Mesenchymal stem cell (in vitro differentiated cells and primary cell): ENCODE results near the gene CDH2.

Experiments used
- DNase-seq: peaks from one replicate; pipeline ENCODE4 v3.0.0-alpha.2; 2013
- H2AFZ ChIP-seq: one replicate; pipeline ENCODE4 v1.6.1; 2013; ENCODE audit warnings: low read depth, mild to moderate bottlenecking, control low read depth, inconsistent platforms, low read length, moderate library complexity
- H2AK5ac ChIP-seq: 2 replicates; pipeline ENCODE4 v1.6.1; 2013; ENCODE audit warnings: low read length, moderate library complexity, mild to moderate bottlenecking, inconsistent platforms; ENCODE audit not compliant: severe bottlenecking
- H2BK120ac ChIP-seq: one replicate; pipeline ENCODE4 v1.6.1; 2013; ENCODE audit warnings: low read depth, mild to moderate bottlenecking, inconsistent platforms, low read length, moderate library complexity
- H2BK12ac ChIP-seq, 2 experiments: one replicate each; pipeline ENCODE4 v1.6.1; 2013; ENCODE audit warnings: inconsistent platforms in 2 of 2, low read length in 2 of 2, mild to moderate bottlenecking in 2 of 2, moderate library complexity in 2 of 2, control low read depth in 1 of 2
- H2BK15ac ChIP-seq: one replicate; pipeline ENCODE4 v1.6.1; 2013; ENCODE audit warnings: mild to moderate bottlenecking, low read depth, inconsistent platforms; ENCODE audit not compliant: poor library complexity, severe bottlenecking
- H2BK5ac ChIP-seq: 2 replicates; pipeline ENCODE4 v1.6.1; 2013; ENCODE audit warnings: low read depth, mild to moderate bottlenecking, low read length, control low read depth, inconsistent platforms; ENCODE audit not compliant: poor library complexity, severe bottlenecking
- H3K14ac ChIP-seq, 2 experiments: one replicate each; pipeline ENCODE4 v1.6.1; 2013; ENCODE audit warnings: inconsistent platforms in 2 of 2, low read length in 2 of 2, control low read depth in 1 of 2, mild to moderate bottlenecking in 1 of 2, moderate library complexity in 1 of 2
- H3K18ac ChIP-seq, 2 experiments: one replicate each; pipeline ENCODE4 v1.6.1; 2013; ENCODE audit warnings: inconsistent platforms in 2 of 2, low read length in 2 of 2, control low read depth in 1 of 2, low read depth in 1 of 2, mild to moderate bottlenecking in 1 of 2
- H3K23ac ChIP-seq, 2 experiments: one replicate each; pipeline ENCODE4 v1.6.1; 2013; ENCODE audit warnings: inconsistent platforms in 2 of 2, low read length in 2 of 2, mild to moderate bottlenecking in 2 of 2, moderate library complexity in 2 of 2, control low read depth in 1 of 2
- H3K27ac ChIP-seq: 2 replicates; pipeline ENCODE4 v1.5.1; 2013; ENCODE audit warnings: mild to moderate bottlenecking, moderate library complexity, low read length, control low read depth, inconsistent platforms; ENCODE audit not compliant: poor library complexity, severe bottlenecking
- H3K27me3 ChIP-seq, 2 experiments: 2 replicates each; pipeline versions ENCODE4 v1.6.1 to v1.7.0; 2013; ENCODE audit warnings: low read length in 2 of 2, mild to moderate bottlenecking in 2 of 2, moderate library complexity in 2 of 2, control low read depth in 1 of 2, inconsistent platforms in 1 of 2; ENCODE audit not compliant: control insufficient read depth in 1 of 2, insufficient read depth in 1 of 2
- H3K36me3 ChIP-seq, 2 experiments: 2 replicates each; pipeline versions ENCODE4 v1.6.1 to v1.7.0; 2013; ENCODE audit warnings: low read length in 2 of 2, control low read depth in 1 of 2, inconsistent platforms in 1 of 2, low read depth in 1 of 2, mild to moderate bottlenecking in 1 of 2; ENCODE audit not compliant: insufficient read depth in 2 of 2, control insufficient read depth in 1 of 2
- H3K4ac ChIP-seq, 2 experiments: one replicate each; pipeline ENCODE4 v1.6.1; 2013; ENCODE audit warnings: inconsistent platforms in 2 of 2, low read length in 2 of 2, mild to moderate bottlenecking in 2 of 2, moderate library complexity in 2 of 2, control low read depth in 1 of 2, low read depth in 1 of 2
- H3K4me1 ChIP-seq: 2 replicates; pipeline ENCODE4 v1.6.1; 2013; ENCODE audit warnings: low read depth, low read length, control low read depth; ENCODE audit not compliant: control insufficient read depth, insufficient read depth
- H3K4me2 ChIP-seq: 2 replicates; pipeline ENCODE4 v1.6.1; 2013; ENCODE audit warnings: low read length, mild to moderate bottlenecking, inconsistent platforms; ENCODE audit not compliant: poor library complexity, severe bottlenecking
- H3K4me3 ChIP-seq, 2 experiments: 2 replicates each; pipeline versions ENCODE4 v1.5.1 to v1.7.0; 2013; ENCODE audit warnings: low read length in 2 of 2, mild to moderate bottlenecking in 2 of 2, control low read depth in 1 of 2, low read depth in 1 of 2; ENCODE audit not compliant: insufficient read depth in 1 of 2
- H3K79me1 ChIP-seq: replicated peaks from 2 replicates; pipeline ENCODE4 v1.6.1; 2013; ENCODE audit warnings: mild to moderate bottlenecking, control low read depth, low read length, inconsistent platforms; ENCODE audit not compliant: poor library complexity, severe bottlenecking
- H3K9ac ChIP-seq: 2 replicates; pipeline ENCODE4 v1.7.0; 2013; ENCODE audit warnings: mild to moderate bottlenecking, low read length, moderate library complexity
- H3K9me3 ChIP-seq: 2 replicates; pipeline ENCODE4 v1.7.0; 2013; ENCODE audit warnings: mild to moderate bottlenecking, low read length; ENCODE audit not compliant: control insufficient read depth
- H4K8ac ChIP-seq: one replicate; pipeline ENCODE4 v1.6.1; 2013; ENCODE audit warnings: inconsistent platforms, mild to moderate bottlenecking, low read length, moderate library complexity
- H4K91ac ChIP-seq: one replicate; pipeline ENCODE4 v1.6.1; 2013; ENCODE audit warnings: mild to moderate bottlenecking, low read length, inconsistent platforms
- WGBS: methylation state at CpG from one replicate; pipeline ENCODE4 v1.1.7; 2013; ENCODE audit warnings: mixed read lengths; 5-methylcytosine and 5-hydroxymethylcytosine counted together

Gene CDH2

DNA sequence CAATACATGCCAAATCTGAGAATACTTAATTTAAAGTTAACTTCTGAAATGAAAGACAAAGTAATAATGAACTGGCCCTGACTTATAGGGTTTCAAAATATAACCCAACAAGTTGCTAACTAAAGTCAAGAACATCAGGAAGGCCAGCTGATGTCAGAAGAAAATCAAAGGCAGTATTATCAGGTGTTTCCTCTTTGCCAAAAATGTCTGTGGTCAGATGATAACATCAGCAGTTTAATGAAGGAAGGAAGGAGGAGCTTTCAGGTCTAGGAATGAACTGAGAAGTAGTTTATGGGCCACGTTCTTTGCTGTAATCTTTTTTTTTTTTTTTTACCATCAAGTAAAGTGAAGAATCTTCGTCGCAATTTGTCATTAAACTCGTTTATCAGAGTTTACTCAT, 40.9 kb downstream of the CDH2 start:
- Histone ChIP-seq H3K4ac (no peak overlapping the region), H2AK5ac (no peak overlapping the region), H4K8ac (no peak overlapping the region), H3K14ac (no peak overlapping the region), H2BK12ac (no peak overlapping the region), H3K9me3 (no peaks in the 10 kb centered on the region), H3K4me1 (no peaks in the 10 kb centered on the region), H3K4me2 (no peak overlapping the region), H2AFZ (no peak overlapping the region), H4K91ac (no peak overlapping the region), H2BK120ac (no peak overlapping the region), H3K27me3 (no peaks in the 10 kb centered on the region), H3K18ac (no peak overlapping the region), H3K23ac (no peak overlapping the region), H3K36me3 (no peaks in the 10 kb centered on the region), H2BK5ac (no peak overlapping the region), H3K79me1 (peaks cover 26% of the 10 kb centered on the region), H3K27ac (no peak overlapping the region), H3K4me3 (no peak overlapping the region), H3K9ac (no peak overlapping the region), H2BK15ac (no peak overlapping the region)
- no CpG with 5 or more reads among the region's 4 CpGs for WGBS
- DNase-seq = no peak

DNA sequence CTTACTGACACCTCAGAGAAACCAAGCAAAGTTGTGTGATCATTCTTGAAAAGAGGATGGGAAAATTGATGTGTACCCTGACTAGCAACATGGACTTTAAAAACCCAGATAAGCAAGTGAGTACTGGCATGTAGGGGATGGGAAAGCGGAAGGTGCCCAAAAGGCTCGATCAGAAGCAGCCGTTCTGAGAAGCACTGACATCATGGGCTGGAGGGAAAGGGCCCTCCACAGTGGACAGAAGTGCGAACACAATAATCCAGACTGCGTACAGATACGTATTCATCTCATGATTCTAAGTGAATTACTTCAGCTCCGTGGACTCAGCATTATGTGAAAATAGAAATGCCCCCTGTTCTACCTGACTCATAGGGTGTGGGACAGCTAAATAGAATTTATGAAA, 42.2 kb downstream of the CDH2 start:
- no peak overlapping the region for H3K4ac ChIP-seq
- H3K4me2 ChIP-seq = no peak overlapping the region
- H3K27me3 ChIP-seq = no peaks in the 10 kb centered on the region
- no peak overlapping the region for H2AK5ac ChIP-seq
- H2BK12ac ChIP-seq = no peak overlapping the region
- peaks cover 0 to 3% of the 10 kb centered on the region in 2 experiments for H3K36me3 ChIP-seq
- no peak overlapping the region for H3K27ac ChIP-seq
- H2AFZ ChIP-seq = no peak overlapping the region
- H3K18ac ChIP-seq = peak overlapping the region in 1 of 2 experiments; percentile 11
- H3K23ac ChIP-seq = no peak overlapping the region
- H4K8ac ChIP-seq = no peak overlapping the region
- no peak overlapping the region for H2BK5ac ChIP-seq
- no peak overlapping the region for H3K9ac ChIP-seq
- no peak overlapping the region for H3K14ac ChIP-seq
- no peaks in the 10 kb centered on the region for H3K9me3 ChIP-seq
- no peak overlapping the region for H4K91ac ChIP-seq
- no peak overlapping the region for H2BK15ac ChIP-seq
- H3K79me1 ChIP-seq = peaks cover 31% of the 10 kb centered on the region
- H2BK120ac ChIP-seq = no peak overlapping the region
- no peaks in the 10 kb centered on the region for H3K4me1 ChIP-seq
- WGBS = 96% methylated on average over 6 of the region's 7 CpGs
- DNase-seq = no peak
- no peak overlapping the region for H3K4me3 ChIP-seq

DNA sequence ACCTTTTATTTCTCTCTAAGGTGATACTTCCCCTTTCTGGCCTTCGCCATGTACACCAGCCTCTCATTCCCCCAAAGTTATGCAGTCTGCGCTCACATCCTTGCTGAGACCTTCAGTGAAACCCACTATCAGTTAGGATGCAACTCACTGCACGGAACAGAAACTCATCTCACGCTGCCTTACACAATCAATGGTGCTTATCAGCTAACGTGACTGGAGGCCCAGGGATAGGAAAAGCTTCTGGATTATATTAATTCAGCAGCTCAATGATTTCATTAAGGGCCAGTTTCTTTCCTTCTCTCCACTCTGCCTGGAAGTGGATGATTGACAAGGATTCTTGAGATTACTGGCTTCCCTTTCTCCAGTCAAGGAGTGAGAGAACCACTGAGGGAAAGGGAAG, 44.8 kb downstream of the CDH2 start:
- peaks cover 6% of the 10 kb centered on the region for H3K4me1 ChIP-seq
- no peaks in the 10 kb centered on the region for H3K9me3 ChIP-seq
- peaks cover 24% of the 10 kb centered on the region for H3K79me1 ChIP-seq
- H3K14ac ChIP-seq = no peak overlapping the region
- H3K36me3 ChIP-seq = peaks cover 0 to 3% of the 10 kb centered on the region in 2 experiments
- H3K27me3 ChIP-seq = no peaks in the 10 kb centered on the region
- no peak overlapping the region for H4K8ac ChIP-seq
- no peak overlapping the region for H2AFZ ChIP-seq
- H2BK15ac ChIP-seq = no peak overlapping the region
- H2BK5ac ChIP-seq = no peak overlapping the region
- DNase-seq = peak; percentile 29
- no peak overlapping the region for H3K18ac ChIP-seq
- no peak overlapping the region for H3K23ac ChIP-seq
- no peak overlapping the region for H2AK5ac ChIP-seq
- no peak overlapping the region for H2BK12ac ChIP-seq
- H4K91ac ChIP-seq = no peak overlapping the region
- no peak overlapping the region for H3K4ac ChIP-seq
- H3K4me2 ChIP-seq = no peak overlapping the region
- H3K9ac ChIP-seq = no peak overlapping the region
- H3K4me3 ChIP-seq = no peak overlapping the region
- H2BK120ac ChIP-seq = no peak overlapping the region
- H3K27ac ChIP-seq = no peak overlapping the region
- over 99% methylated on average over 3 of the region's 5 CpGs for WGBS

DNA sequence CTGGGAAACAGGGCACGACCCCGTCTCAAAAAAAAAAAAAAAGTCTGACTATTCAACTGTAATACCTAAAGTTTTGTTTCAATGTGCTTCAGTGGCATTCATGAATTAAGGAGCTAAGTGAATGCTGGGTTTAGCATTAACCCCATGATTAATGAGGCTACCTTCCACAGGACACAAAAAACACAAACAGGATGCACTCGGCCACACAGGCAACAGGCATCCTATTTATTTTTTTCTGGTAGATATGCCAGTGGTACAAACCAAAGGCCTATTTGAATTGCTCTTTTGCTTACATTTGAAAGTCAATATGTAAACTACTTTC, 48.3 kb downstream of the CDH2 start:
- Histone ChIP-seq H3K27ac (peak overlapping the region; percentile 68), H4K91ac (no peak overlapping the region), H2BK15ac (no peak overlapping the region), H2BK5ac (no peak overlapping the region), H3K4ac (no peak overlapping the region), H3K9me3 (no peaks in the 10 kb centered on the region), H2AFZ (no peak overlapping the region), H2BK12ac (no peak overlapping the region), H3K27me3 (no peaks in the 10 kb centered on the region), H3K4me2 (no peak overlapping the region), H3K4me3 (no peak overlapping the region), H3K9ac (no peak overlapping the region), H3K36me3 (peaks cover 0 to 3% of the 10 kb centered on the region in 2 experiments), H2AK5ac (no peak overlapping the region), H4K8ac (no peak overlapping the region), H3K23ac (no peak overlapping the region), H3K14ac (no peak overlapping the region), H3K79me1 (peaks cover 18% of the 10 kb centered on the region), H3K18ac (no peak overlapping the region), H2BK120ac (no peak overlapping the region), H3K4me1 (peaks cover 6% of the 10 kb centered on the region)
- no peak for DNase-seq
- WGBS = 80% methylated on average over 1 of the region's 3 CpGs
